Muscle of leg (tissue), 11 donors: Measurements from ENCODE around the gene FBXL7. TPM values are rescaled to one million over a fixed set of nuclear protein-coding genes. Genes with fewer than 3 reads are reported as not detected.

Experiments
- DNase-seq: peaks from one replicate; pipeline ENCODE4 v3.0.0; 2013
- H3K27ac ChIP-seq: one replicate; pipeline ENCODE4 v1.5.1; 2013; ENCODE audit warnings: mild to moderate bottlenecking, low read length, control low read depth
- H3K27me3 ChIP-seq: one replicate; pipeline ENCODE4 v1.6.1; 2013; ENCODE audit warnings: low read length; ENCODE audit not compliant: control insufficient read depth, insufficient read depth
- H3K36me3 ChIP-seq: one replicate; pipeline ENCODE4 v1.6.1; 2013; ENCODE audit warnings: low read length; ENCODE audit not compliant: control insufficient read depth, insufficient read depth
- H3K4me1 ChIP-seq: one replicate; pipeline ENCODE4 v1.6.1; 2013; ENCODE audit warnings: low read length; ENCODE audit not compliant: control insufficient read depth, insufficient read depth
- H3K4me3 ChIP-seq: one replicate; pipeline ENCODE4 v1.5.1; 2013; ENCODE audit warnings: low read length, control low read depth
- H3K9me3 ChIP-seq: replicated peaks from 2 replicates; pipeline ENCODE4 v1.6.1; 2013; ENCODE audit warnings: low read depth, low read length; ENCODE audit not compliant: control insufficient read depth
- WGBS: methylation state at CpG from one replicate; pipeline ENCODE4 v1.1.5; 2013; ENCODE audit warnings: missing lambda C conversion rate; ENCODE audit not compliant: insufficient coverage; 5-methylcytosine and 5-hydroxymethylcytosine counted together
- polyA plus RNA-seq, 8 donors: library from polyadenylated mRNA; unstranded; fragments of 120-200 nt; gene quantifications; one replicate each; pipeline versions ENCODE4 v1.2.1 to v1.2.3, GENCODE V29; 2013; ENCODE audit warnings: inconsistent platforms in 1 of 8, low replicate concordance in 1 of 8; ENCODE audit not compliant: insufficient read length in 8 of 8, insufficient read depth in 1 of 8
- total RNA-seq: library from RNA; stranded (reverse); fragments of 120-200 nt; gene quantifications from one replicate; pipeline ENCODE4 v1.2.4, GENCODE V29; 2013

Gene FBXL7
- total and polyA plus RNA-seq, 9 donors: 9.0 to 26.1 (median 21.5) TPM

DNA sequence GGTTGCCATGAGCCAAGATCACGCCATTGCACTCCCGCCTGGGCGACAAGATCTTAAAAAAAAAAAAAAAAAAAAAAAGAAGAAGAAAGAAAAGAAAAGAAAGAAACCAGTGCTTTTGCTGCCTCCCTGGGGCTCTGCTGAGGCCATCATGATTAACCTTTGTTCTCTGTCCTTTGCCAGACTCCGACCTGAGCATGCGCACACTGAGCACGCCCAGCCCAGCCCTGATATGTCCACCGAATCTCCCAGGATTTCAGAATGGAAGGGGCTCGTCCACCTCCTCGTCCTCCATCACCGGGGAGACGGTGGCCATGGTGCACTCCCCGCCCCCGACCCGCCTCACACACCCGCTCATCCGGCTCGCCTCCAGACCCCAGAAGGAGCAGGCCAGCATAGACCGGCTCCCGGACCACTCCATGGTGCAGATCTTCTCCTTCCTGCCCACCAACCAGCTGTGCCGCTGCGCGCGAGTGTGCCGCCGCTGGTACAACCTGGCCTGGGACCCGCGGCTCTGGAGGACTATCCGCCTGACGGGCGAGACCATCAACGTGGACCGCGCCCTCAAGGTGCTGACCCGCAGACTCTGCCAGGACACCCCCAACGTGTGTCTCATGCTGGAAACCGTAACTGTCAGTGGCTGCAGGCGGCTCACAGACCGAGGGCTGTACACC is 427.9 kb downstream of the FBXL7 start:
- H3K4me3 ChIP-seq: no peak overlapping the region
- H3K27me3 ChIP-seq: no peaks in the 10 kb centered on the region
- 95% methylated on average over 35 of the region's 38 CpGs for WGBS
- peaks cover 8% of the 10 kb centered on the region for H3K36me3 ChIP-seq
- H3K4me1 ChIP-seq: no peaks in the 10 kb centered on the region
- H3K27ac ChIP-seq: no peak overlapping the region
- H3K9me3 ChIP-seq: no peaks in the 10 kb centered on the region
- DNase-seq: no peak

DNA sequence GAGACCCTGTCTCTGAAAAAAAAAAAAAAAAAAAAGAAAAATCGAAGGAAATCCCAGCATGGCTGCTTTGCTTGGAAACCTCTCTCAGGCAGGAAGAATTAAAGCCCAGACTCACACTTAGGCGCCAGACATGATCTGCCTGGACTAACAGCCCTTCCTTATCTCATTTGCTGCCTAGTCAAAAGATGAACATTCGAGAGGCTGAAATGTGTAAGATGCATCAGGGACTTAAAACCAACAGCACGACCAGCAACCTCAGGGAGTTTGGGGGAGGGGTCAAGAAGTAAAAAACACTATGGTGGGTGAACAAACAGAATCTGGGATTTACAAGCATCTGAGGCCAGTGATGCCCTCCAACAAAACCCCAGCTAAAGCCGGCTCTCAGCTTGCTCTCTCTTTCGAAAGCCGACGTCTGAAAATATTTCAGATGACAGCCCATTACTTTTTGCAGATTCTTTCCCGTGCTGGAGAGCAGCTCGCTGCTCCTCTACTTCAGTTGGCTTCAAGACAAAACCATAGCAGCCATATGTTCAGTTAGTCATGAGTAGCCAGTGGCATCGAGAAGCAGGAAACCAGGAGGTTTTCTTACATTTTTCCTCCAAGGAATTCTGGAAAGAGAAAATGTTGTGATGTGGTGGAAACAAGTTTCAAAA is 429.8 kb downstream of the FBXL7 start:
- peak; percentile 72 for DNase-seq
- H3K36me3 ChIP-seq: peaks cover 8% of the 10 kb centered on the region
- H3K4me1 ChIP-seq: no peaks in the 10 kb centered on the region
- H3K27me3 ChIP-seq: no peaks in the 10 kb centered on the region
- no peaks in the 10 kb centered on the region for H3K9me3 ChIP-seq
- H3K4me3 ChIP-seq: no peak overlapping the region
- H3K27ac ChIP-seq: no peak overlapping the region
- WGBS: 36% methylated on average over 4 of the region's 11 CpGs

DNA sequence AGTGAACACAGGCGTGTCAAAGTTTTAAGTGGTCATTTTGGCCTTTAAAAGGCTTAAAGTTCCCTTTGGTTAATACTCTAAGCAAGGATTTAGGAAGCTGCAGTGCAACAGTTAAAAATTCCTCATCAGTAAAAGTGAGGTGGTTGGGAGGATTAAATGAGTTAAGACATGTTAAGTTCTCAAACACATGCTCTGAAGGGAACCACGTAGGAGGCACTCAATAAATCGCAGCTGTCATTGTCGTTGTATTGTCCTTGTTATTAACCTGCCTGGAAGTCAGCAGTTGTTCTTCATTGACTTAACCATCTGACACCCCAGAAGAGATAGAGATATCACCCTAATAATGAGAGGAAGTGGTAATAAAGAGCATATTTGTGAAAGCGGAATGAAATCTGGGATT is 432.1 kb downstream of the FBXL7 start:
- no peak for DNase-seq
- H3K4me1 ChIP-seq: no peaks in the 10 kb centered on the region
- H3K9me3 ChIP-seq: no peaks in the 10 kb centered on the region
- WGBS: no CpG with 5 or more reads among the region's 5 CpGs
- no peak overlapping the region for H3K27ac ChIP-seq
- H3K27me3 ChIP-seq: no peaks in the 10 kb centered on the region
- no peak overlapping the region for H3K4me3 ChIP-seq
- H3K36me3 ChIP-seq: peaks cover 22% of the 10 kb centered on the region

DNA sequence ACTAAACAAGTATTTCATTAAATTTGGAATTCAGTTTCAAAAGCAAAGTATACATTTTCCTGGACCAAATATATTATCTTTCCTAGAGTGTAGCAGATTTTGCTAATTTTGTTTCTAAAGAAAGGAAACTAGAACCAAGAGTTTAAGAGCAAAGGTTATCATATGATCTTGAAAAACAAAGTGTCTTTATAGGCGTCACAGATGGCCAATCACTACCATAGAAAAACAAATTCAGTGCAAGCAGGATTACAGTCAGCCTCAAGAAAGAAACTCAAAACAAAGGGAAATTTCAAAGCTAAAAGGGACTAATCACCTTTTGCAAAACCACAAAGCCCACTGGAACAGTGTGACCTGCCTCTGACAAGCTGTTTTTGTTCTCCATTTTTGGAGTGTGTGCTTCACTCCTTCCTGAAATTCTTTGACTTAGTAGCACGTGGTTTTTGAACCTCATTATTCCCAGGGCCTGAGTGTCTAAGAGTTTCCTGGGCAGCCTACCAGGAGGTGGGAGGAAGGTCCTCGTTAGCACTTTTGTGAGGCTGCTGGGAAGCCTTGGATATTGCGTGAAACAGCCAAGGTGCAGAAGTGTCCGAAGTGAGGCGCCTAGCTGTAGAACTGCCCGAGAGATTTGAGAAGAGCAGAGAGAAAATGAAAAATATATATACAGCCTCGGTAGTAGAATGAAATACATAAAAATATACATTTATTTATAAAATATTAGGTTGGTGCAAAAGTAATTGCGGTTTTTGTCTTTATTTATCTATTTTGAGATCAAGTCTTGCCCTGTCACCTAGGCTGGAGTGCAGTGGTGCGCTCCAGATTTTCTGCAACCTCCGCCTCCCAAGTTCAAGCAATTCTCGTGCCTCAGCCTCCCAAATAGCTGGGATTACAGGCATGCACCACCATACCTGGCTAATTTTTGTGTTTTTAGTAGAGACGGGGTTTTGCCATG is 433.6 kb downstream of the FBXL7 start:
- DNase-seq: peak; percentile 12
- H3K9me3 ChIP-seq: no peaks in the 10 kb centered on the region
- H3K27me3 ChIP-seq: no peaks in the 10 kb centered on the region
- no peak overlapping the region for H3K4me3 ChIP-seq
- no peaks in the 10 kb centered on the region for H3K4me1 ChIP-seq
- H3K27ac ChIP-seq: no peak overlapping the region
- WGBS: 61% methylated on average over 3 of the region's 13 CpGs
- H3K36me3 ChIP-seq: peaks cover 25% of the 10 kb centered on the region

DNA sequence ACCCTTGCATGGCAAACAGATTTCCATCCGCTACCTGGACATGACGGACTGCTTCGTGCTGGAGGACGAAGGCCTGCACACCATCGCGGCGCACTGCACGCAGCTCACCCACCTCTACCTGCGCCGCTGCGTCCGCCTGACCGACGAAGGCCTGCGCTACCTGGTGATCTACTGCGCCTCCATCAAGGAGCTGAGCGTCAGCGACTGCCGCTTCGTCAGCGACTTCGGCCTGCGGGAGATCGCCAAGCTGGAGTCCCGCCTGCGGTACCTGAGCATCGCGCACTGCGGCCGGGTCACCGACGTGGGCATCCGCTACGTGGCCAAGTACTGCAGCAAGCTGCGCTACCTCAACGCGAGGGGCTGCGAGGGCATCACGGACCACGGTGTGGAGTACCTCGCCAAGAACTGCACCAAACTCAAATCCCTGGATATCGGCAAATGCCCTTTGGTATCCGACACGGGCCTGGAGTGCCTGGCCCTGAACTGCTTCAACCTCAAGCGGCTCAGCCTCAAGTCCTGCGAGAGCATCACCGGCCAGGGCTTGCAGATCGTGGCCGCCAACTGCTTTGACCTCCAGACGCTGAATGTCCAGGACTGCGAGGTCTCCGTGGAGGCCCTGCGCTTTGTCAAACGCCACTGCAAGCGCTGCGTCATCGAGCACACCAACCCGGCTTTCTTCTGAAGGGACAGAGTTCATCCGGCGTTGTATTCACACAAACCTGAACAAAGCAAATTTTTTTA is 436.7 kb downstream of the FBXL7 start:
- H3K27me3 ChIP-seq: no peaks in the 10 kb centered on the region
- no peak for DNase-seq
- H3K4me1 ChIP-seq: no peaks in the 10 kb centered on the region
- H3K9me3 ChIP-seq: no peaks in the 10 kb centered on the region
- 98% methylated on average over 60 of the region's 60 CpGs for WGBS
- H3K36me3 ChIP-seq: peaks cover 36% of the 10 kb centered on the region
- H3K4me3 ChIP-seq: no peak overlapping the region
- no peak overlapping the region for H3K27ac ChIP-seq

DNA sequence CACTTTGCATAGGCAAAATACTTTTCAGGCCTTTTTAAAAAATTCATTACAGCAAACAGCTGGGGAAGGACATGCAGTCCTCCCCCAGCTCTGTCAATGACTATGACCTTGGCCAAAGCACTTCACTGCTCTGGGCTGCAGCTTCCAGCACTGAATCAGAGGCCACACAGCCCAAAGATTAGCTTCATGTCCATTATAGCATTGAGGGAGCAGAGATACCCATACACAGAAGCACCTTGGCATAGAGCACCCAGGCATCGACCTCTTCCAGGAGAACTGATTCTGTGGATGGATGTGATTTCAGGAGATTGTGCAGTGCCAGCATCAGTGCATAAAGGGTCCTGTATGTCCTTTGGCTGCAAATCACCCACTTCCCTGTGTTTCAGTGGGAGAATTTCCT is 437.7 kb downstream of the FBXL7 start:
- no peak for DNase-seq
- Histone ChIP-seq H3K4me3 (no peak overlapping the region), H3K9me3 (no peaks in the 10 kb centered on the region), H3K27ac (no peak overlapping the region), H3K27me3 (no peaks in the 10 kb centered on the region), H3K36me3 (peaks cover 36% of the 10 kb centered on the region), H3K4me1 (no peaks in the 10 kb centered on the region)
- no CpG with 5 or more reads among the region's 1 CpG for WGBS

DNA sequence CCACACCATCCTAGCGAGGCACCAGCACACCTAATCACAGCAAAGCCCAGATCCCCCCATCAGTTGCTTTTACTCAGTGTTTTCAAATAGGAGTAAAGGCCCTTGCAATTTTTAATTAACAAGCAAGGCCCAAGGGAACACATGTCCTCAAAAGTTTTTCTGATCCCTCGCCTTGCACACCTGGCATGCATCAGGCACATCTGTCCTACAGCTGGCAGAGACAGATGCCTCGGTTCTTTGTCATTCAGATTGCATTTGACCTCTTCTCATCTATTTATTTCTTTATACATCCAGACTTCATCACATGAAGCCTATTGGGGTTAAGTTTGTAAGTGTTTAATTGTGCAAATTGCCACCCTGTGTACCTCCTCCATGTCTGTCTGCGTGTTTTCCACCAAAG is 438.2 kb downstream of the FBXL7 start:
- WGBS: 64% methylated on average over 2 of the region's 4 CpGs
- H3K36me3 ChIP-seq: peaks cover 38% of the 10 kb centered on the region
- no peaks in the 10 kb centered on the region for H3K4me1 ChIP-seq
- DNase-seq: no peak
- no peak overlapping the region for H3K27ac ChIP-seq
- no peaks in the 10 kb centered on the region for H3K27me3 ChIP-seq
- no peaks in the 10 kb centered on the region for H3K9me3 ChIP-seq
- no peak overlapping the region for H3K4me3 ChIP-seq

DNA sequence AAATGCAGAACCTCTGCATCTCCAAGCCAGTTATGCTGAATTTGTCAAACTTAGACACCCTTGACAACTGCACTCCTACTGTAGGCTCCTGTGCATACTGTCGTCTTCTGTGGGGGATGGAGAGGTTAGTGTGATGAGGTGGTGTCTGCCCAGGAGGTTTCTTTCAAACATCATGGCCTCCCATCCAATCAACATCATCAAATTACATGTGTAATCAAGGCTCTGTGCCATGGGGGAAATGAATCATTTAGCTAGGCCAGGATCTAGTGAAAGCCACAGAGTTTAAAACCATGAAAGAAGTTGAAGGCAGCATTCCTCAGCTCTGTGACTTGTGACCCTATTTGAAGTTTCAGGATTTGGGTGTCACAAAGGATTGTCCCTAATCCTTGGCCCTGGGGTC is 439.0 kb downstream of the FBXL7 start:
- Histone ChIP-seq H3K36me3 (peaks cover 38% of the 10 kb centered on the region), H3K27ac (no peak overlapping the region), H3K27me3 (no peaks in the 10 kb centered on the region), H3K9me3 (no peaks in the 10 kb centered on the region), H3K4me1 (no peaks in the 10 kb centered on the region), H3K4me3 (no peak overlapping the region)
- no peak for DNase-seq
- WGBS: no CpG with 5 or more reads among the region's 1 CpG

DNA sequence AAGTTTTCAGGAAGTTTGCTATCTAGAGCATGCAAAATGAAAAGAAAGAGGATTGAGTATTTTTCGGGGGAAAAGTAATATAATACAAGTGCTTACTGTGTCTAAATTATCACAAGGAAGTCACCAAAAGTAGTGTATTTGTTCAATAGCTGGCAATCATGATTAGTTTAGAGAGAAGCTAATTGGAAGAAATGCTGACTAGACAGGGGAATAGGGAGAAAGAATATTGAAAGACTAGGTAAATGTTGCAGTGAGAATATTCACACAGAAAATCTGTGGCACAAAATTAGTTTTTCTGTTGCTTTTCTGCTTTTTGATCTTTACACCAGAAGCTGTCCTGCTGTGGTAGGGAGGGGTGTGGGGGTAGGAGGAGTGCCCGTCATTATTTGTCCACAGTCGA is 440.9 kb downstream of the FBXL7 start:
- Histone ChIP-seq H3K27ac (no peak overlapping the region), H3K4me3 (no peak overlapping the region), H3K9me3 (no peaks in the 10 kb centered on the region), H3K27me3 (no peaks in the 10 kb centered on the region), H3K36me3 (peaks cover 35% of the 10 kb centered on the region), H3K4me1 (no peaks in the 10 kb centered on the region)
- DNase-seq: no peak
- no CpG with 5 or more reads among the region's 3 CpGs for WGBS
